ENCODE measurements around the gene IFITM10.
A peak's percentile ranks its signal among the peaks of the same experiment; 100 is the strongest.

- TF ChIP-seq POLR2A (IDR thresholded peaks at IDR 0.05; ENCODE audit: low read depth) (peak; percentile 53), CTCF (IDR thresholded peaks at IDR 0.05) (no peak)
Measured at GRCh38 chr11:1762537-1763302, 12.3 kb upstream of the IFITM10 start.

All from esophagus muscularis mucosa (tissue), 3 donors.